IPS-NIHi7 (cell line): Measurements from ENCODE around the gene SLC4A7.
"Not testable (repeated sequence)": the region's sequence is repeated elsewhere in the genome, so short reads cannot be mapped to it uniquely, and the experiment has no call there.

Experiments
- DNase-seq: peaks from one replicate; pipeline ENCODE4 v3.0.0; 2012; ENCODE audit warnings: mixed read lengths; ENCODE audit errors: extremely low spot score

Gene SLC4A7

GRCh38 chr3:27360113-27361078 is 123.8 kb downstream of the SLC4A7 start:
- no peak for DNase-seq

GRCh38 chr3:27358372-27358771 is 125.8 kb downstream of the SLC4A7 start:
- no peak for DNase-seq

GRCh38 chr3:27357665-27358258 is 126.4 kb downstream of the SLC4A7 start:
- peak; percentile 68 for DNase-seq

- no peak for DNase-seq
Measured at GRCh38 chr3:27356976-27357375, 127.2 kb downstream of the SLC4A7 start.

- DNase-seq: no peak
Measured at GRCh38 chr3:27354588-27355203, 129.5 kb downstream of the SLC4A7 start.

GRCh38 chr3:27354161-27354560 is 130.0 kb downstream of the SLC4A7 start:
- no peak for DNase-seq

GRCh38 chr3:27353221-27353620 is 131.0 kb downstream of the SLC4A7 start:
- no peak for DNase-seq

GRCh38 chr3:27352047-27352446 is 132.1 kb downstream of the SLC4A7 start:
- DNase-seq: no peak

- DNase-seq: no peak
Measured at GRCh38 chr3:27349832-27350231, 134.4 kb downstream of the SLC4A7 start.

- DNase-seq: no peak
Measured at GRCh38 chr3:27345959-27346865, 138.0 kb downstream of the SLC4A7 start.

GRCh38 chr3:27345493-27345892 is 138.7 kb downstream of the SLC4A7 start:
- no peak for DNase-seq

GRCh38 chr3:27345045-27345444 is 139.1 kb downstream of the SLC4A7 start:
- no peak for DNase-seq

GRCh38 chr3:27344192-27344591 is 140.0 kb downstream of the SLC4A7 start:
- DNase-seq: no peak

GRCh38 chr3:27342267-27342666 is 141.9 kb downstream of the SLC4A7 start:
- DNase-seq: no peak

- DNase-seq: no peak
Measured at GRCh38 chr3:27340534-27340933, 143.7 kb downstream of the SLC4A7 start.

GRCh38 chr3:27335571-27335970 is 148.6 kb downstream of the SLC4A7 start:
- DNase-seq: no peak

- no peak for DNase-seq
Measured at GRCh38 chr3:27333843-27334242, 150.3 kb downstream of the SLC4A7 start.

- DNase-seq: not testable (repeated sequence)
Measured at GRCh38 chr3:27328982-27329762, 155.0 kb downstream of the SLC4A7 start.

GRCh38 chr3:27326629-27327545 is 157.3 kb downstream of the SLC4A7 start:
- DNase-seq: no peak

GRCh38 chr3:27326202-27326601 is 158.0 kb downstream of the SLC4A7 start:
- no peak for DNase-seq
